ENCODE results near the gene TIPARP.

The TIPARP gene

GRCh38 chr3:156741935-156742334, 67.5 kb downstream of the TIPARP start:
- no peak for DNase-seq (ENCODE audit: low read depth)

GRCh38 chr3:156742401-156742800, 68.0 kb downstream of the TIPARP start:
- DNase-seq (ENCODE audit: low read depth), result no peak

GRCh38 chr3:156743859-156744258, 69.5 kb downstream of the TIPARP start:
- DNase-seq (ENCODE audit: low read depth), result no peak

DNA sequence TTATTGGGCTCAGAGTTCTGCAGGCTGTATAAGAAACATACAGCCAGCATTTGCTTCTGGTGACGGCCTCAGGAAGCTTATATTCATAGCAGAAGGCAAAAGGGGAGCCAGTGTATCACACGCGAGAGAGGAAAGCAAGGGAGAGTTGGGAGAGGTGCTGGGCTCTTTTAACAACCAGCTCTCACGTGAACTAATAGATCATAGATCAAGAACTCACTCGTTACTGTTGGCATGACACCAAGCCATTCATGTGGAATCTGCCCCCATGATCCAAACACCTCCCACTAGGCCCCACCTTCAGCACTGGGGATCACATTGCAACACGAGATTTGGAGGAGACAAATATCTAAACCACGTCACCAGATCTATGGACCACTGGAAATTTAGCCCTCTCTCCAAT, 70.2 kb downstream of the TIPARP start:
- no peak for DNase-seq (ENCODE audit: low read depth)

GRCh38 chr3:156745766-156746165, 71.4 kb downstream of the TIPARP start:
- DNase-seq (ENCODE audit: low read depth), result no peak

GRCh38 chr3:156747046-156747445, 72.7 kb downstream of the TIPARP start:
- DNase-seq (ENCODE audit: low read depth), result no peak

- DNase-seq (ENCODE audit: low read depth), result no peak
These were observed 74.9 kb downstream of the TIPARP start for GRCh38 chr3:156749244-156749643.

GRCh38 chr3:156750191-156750873, 75.9 kb downstream of the TIPARP start:
- no peak for DNase-seq (ENCODE audit: low read depth)

- DNase-seq (ENCODE audit: low read depth), result no peak
These were observed 76.5 kb downstream of the TIPARP start for GRCh38 chr3:156750874-156751245.

DNA sequence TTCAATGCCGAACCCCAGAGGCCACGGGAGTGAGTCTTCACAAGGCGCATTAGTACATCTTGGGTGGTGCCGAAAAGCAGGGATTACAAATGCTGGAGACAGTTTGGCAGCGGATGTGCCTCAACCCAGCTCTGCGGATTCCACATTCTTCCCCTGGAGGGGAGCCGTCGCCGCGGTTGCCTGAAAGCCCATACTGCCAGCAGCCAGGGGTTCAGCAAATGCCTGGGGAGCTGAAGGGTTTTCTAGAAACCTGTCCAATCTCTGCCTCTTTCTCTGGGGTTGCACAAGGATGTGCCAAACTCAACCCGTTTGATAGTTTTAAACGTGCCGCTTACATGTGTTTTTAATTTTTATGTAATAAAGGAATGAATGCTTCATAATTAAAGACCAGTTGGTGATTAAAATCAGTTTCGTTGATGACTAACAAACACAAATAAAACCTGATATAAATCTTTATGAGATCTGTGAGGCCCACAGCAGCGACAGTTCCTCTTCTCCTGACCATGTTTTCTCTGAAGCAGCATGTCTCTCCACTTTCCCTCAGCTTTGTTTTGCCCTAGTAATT, 77.2 kb downstream of the TIPARP start:
- no peak for DNase-seq (ENCODE audit: low read depth)
